ENCODE measurements around the gene KIF26B. TPM values are rescaled to one million over a fixed set of nuclear protein-coding genes. Genes with fewer than 3 reads are reported as not detected.

Gene KIF26B
- total RNA-seq, 1 donor from 2014 or later = 2.1 TPM

- Histone ChIP-seq H3K27me3 (ENCODE audit: control insufficient read depth, insufficient read depth, low read length) (no peaks in the 10 kb centered on the region), H3K4me3 (ENCODE audit: low read depth, low read length) (no peak overlapping the region), H3K36me3 (ENCODE audit: control insufficient read depth, insufficient read depth, low read length) (no peaks in the 10 kb centered on the region)
- TF ChIP-seq, protein P1, sequence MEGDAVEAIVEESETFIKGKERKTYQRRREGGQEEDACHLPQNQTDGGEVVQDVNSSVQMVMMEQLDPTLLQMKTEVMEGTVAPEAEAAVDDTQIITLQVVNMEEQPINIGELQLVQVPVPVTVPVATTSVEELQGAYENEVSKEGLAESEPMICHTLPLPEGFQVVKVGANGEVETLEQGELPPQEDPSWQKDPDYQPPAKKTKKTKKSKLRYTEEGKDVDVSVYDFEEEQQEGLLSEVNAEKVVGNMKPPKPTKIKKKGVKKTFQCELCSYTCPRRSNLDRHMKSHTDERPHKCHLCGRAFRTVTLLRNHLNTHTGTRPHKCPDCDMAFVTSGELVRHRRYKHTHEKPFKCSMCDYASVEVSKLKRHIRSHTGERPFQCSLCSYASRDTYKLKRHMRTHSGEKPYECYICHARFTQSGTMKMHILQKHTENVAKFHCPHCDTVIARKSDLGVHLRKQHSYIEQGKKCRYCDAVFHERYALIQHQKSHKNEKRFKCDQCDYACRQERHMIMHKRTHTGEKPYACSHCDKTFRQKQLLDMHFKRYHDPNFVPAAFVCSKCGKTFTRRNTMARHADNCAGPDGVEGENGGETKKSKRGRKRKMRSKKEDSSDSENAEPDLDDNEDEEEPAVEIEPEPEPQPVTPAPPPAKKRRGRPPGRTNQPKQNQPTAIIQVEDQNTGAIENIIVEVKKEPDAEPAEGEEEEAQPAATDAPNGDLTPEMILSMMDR (IDR thresholded peaks at IDR 0.05; ENCODE audit: insufficient read depth, low read length, severe bottlenecking) = no peak
- FAIRE-seq = no peak
- no peak for DNase-seq (ENCODE audit: low read depth)
Observed at GRCh38 chr1:245684166-245684565, 529.4 kb downstream of the KIF26B start.

- H3K36me3 ChIP-seq (ENCODE audit: control insufficient read depth, insufficient read depth, low read length) = no peaks in the 10 kb centered on the region
- H3K27me3 ChIP-seq (ENCODE audit: control insufficient read depth, insufficient read depth, low read length) = no peaks in the 10 kb centered on the region
- H3K4me3 ChIP-seq (ENCODE audit: low read depth, low read length) = no peak overlapping the region
- no peak for FAIRE-seq
- TF ChIP-seq, protein P1 (IDR thresholded peaks at IDR 0.05; ENCODE audit: insufficient read depth, low read length, severe bottlenecking) = no peak
- DNase-seq (ENCODE audit: low read depth) = no peak
Observed at GRCh38 chr1:245684571-245684970, 529.8 kb downstream of the KIF26B start.

- FAIRE-seq = no peak
- TF ChIP-seq, protein P1 (IDR thresholded peaks at IDR 0.05; ENCODE audit: insufficient read depth, low read length, severe bottlenecking) = no peak
- Histone ChIP-seq H3K36me3 (ENCODE audit: control insufficient read depth, insufficient read depth, low read length) (no peaks in the 10 kb centered on the region), H3K27me3 (ENCODE audit: control insufficient read depth, insufficient read depth, low read length) (no peaks in the 10 kb centered on the region), H3K4me3 (ENCODE audit: low read depth, low read length) (no peak overlapping the region)
- DNase-seq (ENCODE audit: low read depth) = no peak
Observed at GRCh38 chr1:245685111-245685810, 530.5 kb downstream of the KIF26B start.

- no peaks in the 10 kb centered on the region for H3K27me3 ChIP-seq (ENCODE audit: control insufficient read depth, insufficient read depth, low read length)
- DNase-seq (ENCODE audit: low read depth) = no peak
- no peaks in the 10 kb centered on the region for H3K36me3 ChIP-seq (ENCODE audit: control insufficient read depth, insufficient read depth, low read length)
- TF ChIP-seq, protein P1 (IDR thresholded peaks at IDR 0.05; ENCODE audit: insufficient read depth, low read length, severe bottlenecking) = no peak
- FAIRE-seq = no peak
- no peak overlapping the region for H3K4me3 ChIP-seq (ENCODE audit: low read depth, low read length)
Observed at GRCh38 chr1:245686006-245686405, 531.2 kb downstream of the KIF26B start.

GRCh38 chr1:245686446-245687030, 531.8 kb downstream of the KIF26B start:
- DNase-seq (ENCODE audit: low read depth) = no peak
- Histone ChIP-seq H3K4me3 (ENCODE audit: low read depth, low read length) (no peak overlapping the region), H3K27me3 (ENCODE audit: control insufficient read depth, insufficient read depth, low read length) (no peaks in the 10 kb centered on the region), H3K36me3 (ENCODE audit: control insufficient read depth, insufficient read depth, low read length) (no peaks in the 10 kb centered on the region)
- FAIRE-seq = peak; percentile 47
- TF ChIP-seq, protein P1 (IDR thresholded peaks at IDR 0.05; ENCODE audit: insufficient read depth, low read length, severe bottlenecking) = no peak

Data from bronchial epithelial cell (primary cell).